Measurements from ENCODE around the gene SLC38A9.
A peak's percentile ranks its signal among the peaks of the same experiment; 100 is the strongest.

GRCh38 chr5:55694152-55694830 is 17.8 kb downstream of the SLC38A9 start:
- TF ChIP-seq ATF4 (CRISPR knock-in tag; IDR thresholded peaks at IDR 0.05) (no peak), CTCF (IDR thresholded peaks at IDR 0.05 in 2 of 3, conservative IDR thresholded peaks at IDR 0.05 in 1 of 3; ENCODE audit: insufficient read depth in 2 of 3, low read depth in 1 of 3, low read length in 3 of 3) (peak; percentile 20 to 52 (median 38); a peak in 4 of 6 replicates), TAF1 (IDR thresholded peaks at IDR 0.05; ENCODE audit: control insufficient read depth, extremely low read depth, insufficient read depth, low read length, severe bottlenecking) (no peak), NFATC3 (IDR thresholded peaks at IDR 0.05) (no peak), YBX1 (IDR thresholded peaks at IDR 0.05) (no peak), SIN3A (IDR thresholded peaks at IDR 0.05; ENCODE audit: borderline replicate concordance in 2 of 2, control insufficient read depth in 1 of 2, low read depth in 2 of 2, low read length in 2 of 2) (no peak), ZBTB49 (CRISPR knock-in tag; IDR thresholded peaks at IDR 0.05; ENCODE audit: borderline replicate concordance) (no peak), NR4A1 (CRISPR knock-in tag; IDR thresholded peaks at IDR 0.05) (no peak), NR4A1 (tag; IDR thresholded peaks at IDR 0.05) (no peak), TBP (optimal IDR thresholded peaks at IDR 0.05; ENCODE audit: low read depth, low read length) (no peak), FOXK1 (CRISPR knock-in tag; IDR thresholded peaks at IDR 0.05; ENCODE audit: borderline replicate concordance) (no peak)
